NK-92 (cell line): Measurements from ENCODE around the gene OSBPL2.

Experiments
- DNase-seq: peaks from one replicate; lab custom pipeline; 2025; ENCODE audit not compliant: unreplicated experiment; lab: John Stamatoyannopoulos, UW

OSBPL2 gene

DNA sequence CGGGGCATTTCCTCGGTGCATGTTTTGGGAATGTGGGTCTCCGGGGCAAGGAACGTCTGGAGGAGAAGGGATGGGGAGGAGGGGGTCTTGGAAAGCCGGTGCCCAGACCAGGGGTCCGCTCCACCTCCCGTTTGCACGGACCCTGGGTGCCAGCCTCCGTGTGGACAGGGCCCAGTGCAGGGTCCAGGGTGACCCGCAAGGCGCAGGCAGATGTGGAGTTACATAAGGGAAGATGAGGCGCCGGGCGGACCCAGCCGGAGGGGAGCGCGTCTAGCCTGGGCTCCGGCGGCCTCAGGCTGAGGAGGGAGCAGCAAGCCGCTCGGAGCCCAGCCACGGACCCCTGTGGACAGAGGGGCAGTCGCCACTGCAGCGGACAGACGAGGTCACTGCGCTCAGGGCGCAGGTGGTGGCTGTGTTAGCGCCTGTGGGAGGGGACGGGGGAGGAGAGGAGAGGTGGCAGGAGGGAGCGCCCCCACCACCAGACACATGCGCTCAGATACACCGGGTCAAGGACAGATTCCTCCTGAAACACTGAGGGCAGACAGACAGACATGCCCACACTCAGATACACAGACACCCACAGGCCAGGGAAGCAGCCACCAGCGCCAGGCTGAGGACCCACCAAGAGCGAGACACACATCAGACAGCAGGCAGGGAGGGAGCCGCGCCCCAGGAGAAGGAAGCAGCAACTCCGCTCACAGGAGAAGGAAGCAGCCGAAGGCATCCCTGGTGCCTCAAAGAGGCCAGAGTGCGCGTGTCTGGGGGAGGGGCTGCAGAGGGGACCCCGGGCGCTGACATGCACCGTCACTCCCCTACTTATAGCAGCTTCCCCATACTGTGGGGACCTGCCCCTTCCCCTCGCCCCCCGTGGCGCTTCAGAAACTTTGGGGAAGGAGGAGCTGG, 17.4 kb upstream of the OSBPL2 start:
- DNase-seq = no peak

DNA sequence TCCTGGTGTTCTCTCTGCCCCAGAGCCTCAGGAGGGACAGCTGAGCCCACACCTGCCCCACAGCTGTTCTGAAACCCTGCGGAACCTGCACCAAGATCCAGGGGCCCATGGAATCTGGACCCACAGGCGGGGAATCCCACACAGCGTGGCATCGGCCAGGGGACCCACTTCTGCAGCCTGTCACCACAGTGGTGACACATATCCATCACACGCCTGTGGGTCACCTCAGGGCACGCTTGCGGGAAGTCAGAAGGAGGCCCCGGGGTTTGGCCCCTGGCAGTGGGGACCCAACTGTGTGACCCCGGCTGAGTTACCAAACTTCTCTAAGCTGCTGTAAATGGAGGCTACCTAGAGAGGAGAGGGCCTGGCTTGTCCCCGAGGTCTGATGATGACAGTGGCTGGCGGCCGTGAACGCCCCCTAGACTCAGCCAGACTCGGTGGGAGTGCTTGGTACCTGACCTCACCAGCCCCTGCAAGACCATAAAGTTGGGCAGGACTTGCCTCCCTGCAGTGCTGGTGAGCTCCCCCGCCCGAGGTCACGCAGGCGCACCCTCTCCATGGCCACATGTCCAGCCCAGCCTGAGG, 16.0 kb upstream of the OSBPL2 start:
- DNase-seq = no peak

DNA sequence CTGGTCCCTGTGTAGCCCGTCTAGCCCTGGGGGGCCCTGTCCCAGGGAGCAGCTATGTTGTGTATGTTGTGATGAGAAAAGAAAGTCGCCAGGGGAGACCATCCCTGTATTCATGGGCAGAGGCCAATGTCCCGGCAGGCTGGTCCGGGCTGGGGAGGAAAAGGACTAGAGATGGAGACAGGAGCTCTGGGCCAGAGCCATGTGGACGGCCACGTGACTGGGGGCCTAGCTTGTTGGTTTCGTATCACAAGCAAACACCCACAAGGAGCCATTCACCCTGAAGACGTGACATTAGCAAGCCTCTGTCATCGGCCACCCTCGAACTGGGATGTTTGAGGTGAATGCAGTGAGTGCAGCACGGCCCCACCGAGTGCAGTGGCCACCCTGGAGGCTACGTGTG, 15.3 kb upstream of the OSBPL2 start:
- DNase-seq = no peak

DNA sequence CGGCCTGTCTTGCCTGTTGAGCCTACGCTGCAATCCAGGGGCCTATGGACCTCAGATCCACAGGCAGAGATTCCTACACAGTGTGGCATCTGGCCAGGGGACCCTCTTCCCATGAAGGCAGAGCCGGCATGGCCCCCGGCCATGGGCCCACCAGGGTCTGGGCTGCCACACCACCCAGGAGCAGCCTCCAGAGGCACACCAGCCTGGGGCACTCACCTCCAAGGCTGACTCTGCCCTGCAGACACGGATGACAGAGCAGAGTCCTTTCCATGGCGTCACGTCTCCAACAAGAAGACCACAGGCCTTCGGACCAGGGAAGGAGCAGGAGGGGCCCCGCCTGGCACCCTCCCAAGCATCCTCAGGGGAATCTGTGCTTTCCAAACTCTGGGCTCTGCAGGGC, 14.8 kb upstream of the OSBPL2 start:
- DNase-seq = no peak

DNA sequence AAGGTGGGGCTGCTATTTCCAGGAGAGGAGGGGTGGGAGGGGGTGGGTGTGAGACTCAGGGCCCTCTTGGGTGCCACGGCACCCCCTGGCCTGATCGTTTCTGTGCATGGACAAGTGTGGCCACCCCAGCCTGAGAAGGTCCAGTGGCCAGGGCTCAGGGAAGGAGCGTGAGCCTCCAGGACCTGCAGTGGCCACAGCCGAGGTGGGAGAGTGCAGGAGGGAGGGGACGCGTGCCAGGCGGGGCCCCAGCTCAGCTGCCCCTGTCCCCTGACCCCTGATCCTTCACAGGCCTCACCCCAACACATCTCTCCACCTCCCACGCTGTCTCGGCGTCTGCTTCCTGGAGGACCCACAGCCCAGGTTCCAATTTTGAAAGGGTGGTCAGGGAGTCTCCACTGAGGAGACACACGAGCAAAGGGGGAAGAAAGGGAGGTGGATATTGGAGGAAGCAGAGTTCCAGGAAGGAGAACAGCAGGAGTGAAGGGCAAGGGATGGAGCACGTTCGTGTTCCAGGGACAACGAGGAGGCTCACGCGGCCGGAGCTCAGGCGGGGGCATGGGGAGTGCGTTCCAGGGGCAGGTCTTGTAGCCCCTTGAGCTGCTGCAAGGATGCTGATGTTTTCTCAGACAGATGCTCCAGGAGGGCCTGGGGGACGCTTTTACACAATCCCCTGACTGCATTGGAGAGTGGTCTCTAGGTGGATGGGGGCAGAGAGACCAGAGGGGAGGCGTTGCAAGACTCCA, 14.0 kb upstream of the OSBPL2 start:
- no peak for DNase-seq

DNA sequence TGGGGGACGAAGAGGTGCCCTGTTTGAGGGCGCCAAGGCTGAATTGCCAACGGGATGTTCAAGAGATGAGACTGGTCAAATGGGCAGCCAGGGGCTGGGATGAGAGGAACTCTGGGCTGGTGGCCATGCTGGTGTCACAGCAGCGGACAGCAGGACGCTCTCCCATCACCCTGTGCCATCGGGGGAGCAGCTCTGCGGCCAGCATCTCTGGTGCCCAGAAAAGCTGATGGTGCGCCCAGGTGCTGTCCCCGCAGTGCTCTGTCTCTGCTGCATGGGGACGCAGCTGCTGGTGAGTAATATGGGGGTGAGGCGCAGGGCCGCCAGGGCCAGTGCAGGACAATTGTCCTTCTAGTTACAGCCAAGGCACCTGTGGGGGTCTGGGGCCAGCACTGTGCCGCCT, 13.3 kb upstream of the OSBPL2 start:
- no peak for DNase-seq

DNA sequence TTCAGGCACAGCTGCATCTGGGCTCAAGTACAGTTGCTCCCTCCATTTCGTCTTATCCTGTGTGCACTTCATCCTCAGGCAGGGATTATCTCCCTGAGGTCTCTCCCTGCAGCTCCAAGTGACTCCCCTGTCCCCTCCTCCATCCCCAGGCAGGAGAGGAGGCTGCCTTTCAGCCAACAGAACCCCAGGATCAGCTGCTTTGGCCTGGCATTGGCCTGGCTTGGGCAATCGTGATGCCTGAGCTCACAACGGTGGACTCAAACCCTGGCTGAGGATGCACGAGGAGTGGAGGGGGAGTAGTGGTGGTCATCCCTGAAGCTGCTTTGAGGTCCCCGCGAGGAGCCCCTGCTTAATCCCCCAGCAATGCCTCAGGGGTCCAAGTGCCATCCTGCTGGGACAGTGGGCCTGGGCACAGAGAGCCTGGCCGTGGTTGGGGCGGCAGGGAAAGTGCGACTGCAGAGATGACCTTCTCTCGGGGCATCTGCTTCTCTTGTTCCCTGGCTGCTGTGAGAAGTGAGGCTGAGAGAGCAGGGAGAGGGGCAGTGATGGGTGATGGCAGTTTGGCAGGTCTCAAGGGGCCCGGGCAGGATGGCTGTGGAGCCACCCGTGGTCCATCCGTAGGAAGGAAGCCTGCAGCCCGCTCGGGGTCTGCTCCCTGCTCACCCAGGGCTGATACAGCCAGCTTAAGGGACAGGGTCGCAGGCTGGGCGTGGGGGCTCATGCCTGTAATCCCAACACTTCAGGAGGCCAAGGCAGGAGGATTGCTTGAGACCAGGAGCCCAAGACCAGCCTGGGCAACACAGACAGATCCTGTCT, 12.3 kb upstream of the OSBPL2 start:
- DNase-seq = no peak

DNA sequence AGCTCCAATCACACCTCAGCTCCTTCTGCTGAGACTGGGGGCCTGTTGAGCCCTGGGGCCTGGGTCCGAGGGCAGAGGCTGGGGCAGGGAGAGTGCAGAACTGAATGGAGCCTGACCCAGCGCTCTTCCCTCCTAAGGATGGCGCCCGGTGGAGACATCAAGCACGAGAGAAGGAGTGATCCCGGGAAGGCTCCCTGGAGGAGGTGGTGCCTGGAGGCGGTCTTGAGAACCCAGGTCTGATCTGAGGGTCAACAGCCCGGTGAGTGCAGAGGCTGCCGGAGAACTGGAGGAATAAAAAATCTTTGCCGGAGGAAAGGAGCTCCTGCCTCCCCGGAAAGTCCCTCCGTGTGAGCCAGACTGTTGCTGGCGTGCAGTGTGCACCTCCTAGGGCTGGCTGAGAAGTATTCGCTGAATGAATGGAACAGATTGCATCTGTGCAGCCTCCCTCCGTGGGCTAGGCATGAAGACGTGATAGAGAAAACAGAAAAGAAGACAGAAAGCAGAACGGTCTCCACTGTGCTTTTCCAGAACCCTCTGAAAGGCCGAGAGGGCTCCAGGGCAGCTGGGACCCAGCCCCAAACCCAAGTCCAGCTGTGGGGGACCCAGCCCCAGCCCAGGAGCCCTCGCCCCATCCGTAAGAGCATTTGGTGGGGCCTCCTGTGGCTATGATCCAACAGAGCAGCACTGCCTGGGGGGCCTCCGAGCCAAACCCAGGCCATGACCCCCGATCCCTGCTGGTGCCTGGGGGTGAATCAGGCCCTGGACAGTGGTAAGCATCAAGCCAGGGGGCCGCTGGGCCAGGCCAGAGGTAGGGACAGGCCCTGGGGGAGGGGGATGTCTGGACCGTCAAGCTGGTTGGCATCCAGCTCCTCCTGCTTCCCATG, 11.4 kb upstream of the OSBPL2 start:
- no peak for DNase-seq

DNA sequence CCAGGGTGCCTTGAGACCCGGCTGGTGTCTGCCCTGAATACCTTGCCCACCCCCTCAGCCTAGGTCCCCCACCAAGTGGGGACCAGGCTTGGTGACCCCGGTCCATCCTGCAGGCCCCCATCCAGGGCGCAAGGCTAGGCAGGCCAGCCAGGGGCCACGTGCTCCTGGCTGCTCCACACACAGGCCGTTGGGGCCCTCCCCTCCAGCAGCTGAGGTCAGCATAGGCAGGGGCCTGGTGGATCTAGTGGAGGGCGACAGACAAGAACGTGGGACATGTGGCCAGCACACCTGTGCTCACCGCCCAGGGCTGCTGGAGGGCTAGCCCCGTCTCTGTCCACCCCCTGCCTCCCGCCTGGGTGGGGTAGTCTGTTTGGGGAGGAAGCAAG, 10.7 kb upstream of the OSBPL2 start:
- no peak for DNase-seq

DNA sequence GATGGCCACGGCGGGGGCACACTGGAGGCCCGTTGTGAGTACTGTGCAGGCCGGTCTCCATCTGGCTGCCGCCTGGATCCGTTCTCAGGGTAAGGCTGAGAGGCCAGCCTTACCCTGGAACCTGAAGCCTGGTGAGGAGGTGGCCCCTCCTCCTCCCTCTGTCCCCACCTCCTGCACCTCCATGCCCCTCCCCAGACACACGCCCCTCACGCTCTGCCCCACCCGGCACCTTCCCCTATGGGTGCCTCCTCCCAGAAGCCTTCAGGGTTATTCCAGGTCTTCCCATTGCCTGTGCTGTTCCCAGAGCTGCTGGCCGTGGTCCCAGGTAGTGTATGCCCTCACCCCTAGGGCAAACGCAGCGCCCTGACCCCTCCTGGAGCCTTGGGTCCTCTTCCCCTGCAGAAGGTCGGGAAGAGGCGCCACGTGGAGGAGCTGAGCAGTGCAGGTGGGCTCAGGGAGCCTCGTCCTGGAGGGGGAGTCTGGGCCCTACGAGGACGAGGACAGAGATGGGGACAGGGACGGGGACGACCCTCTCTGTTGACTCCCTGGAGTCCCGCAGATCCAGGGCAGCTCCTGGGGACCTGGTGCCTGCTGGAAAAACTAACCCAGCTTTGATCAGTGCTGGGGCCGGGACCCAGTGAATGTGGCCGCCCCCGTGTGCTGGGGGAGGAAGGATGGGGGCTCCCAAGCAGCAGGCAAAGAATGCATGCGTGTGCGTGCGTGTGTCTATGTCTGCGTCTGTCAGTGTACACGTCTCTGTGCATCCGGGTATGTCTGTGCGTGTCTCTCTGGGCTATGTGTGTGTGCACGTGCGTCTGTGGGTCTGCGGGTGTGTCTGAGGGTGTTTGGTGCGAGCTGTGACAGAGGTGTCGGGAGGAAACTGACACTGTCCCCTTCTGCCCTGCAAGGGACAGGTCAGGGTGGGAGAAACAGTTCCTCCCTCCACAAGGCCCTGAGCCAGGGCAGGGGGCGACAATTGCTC, 10.1 kb upstream of the OSBPL2 start:
- DNase-seq = no peak

DNA sequence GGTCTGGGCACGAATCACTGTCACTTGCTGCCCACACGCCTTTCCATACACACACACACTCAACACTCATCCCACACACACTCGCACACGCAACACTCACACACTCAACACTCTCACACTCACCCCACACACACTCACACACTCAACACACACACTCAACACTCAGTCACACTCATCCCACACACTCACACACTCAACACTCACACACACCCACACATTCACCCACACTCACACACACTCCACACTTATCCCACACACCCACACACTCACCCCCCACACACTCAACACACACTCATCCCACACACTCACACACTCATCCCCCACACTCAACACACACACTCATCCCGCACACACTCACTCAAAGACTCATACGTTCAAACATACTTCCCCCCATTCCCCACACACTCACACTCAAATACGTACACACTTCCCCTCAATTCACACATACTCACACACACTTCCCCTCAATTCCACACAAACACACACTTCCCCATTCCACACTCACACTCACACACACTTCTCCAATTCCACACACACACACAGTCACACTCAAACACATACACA, 9.3 kb upstream of the OSBPL2 start:
- DNase-seq = no peak

DNA sequence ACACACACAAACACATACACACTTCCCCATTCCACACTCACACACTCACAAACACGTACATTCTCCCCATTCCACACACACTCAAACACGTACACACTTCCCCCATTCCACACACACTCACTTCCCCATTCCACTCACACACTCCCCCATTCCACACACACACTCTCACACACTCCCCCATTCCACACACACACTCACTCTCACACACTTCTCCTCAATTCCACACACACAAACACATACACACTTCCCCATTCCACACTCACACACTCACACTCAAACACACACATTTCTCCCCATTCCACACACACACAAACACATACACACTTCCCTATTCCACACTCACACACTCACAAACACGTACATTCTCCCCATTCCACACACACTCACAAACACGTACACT, 8.7 kb upstream of the OSBPL2 start:
- no peak for DNase-seq

DNA sequence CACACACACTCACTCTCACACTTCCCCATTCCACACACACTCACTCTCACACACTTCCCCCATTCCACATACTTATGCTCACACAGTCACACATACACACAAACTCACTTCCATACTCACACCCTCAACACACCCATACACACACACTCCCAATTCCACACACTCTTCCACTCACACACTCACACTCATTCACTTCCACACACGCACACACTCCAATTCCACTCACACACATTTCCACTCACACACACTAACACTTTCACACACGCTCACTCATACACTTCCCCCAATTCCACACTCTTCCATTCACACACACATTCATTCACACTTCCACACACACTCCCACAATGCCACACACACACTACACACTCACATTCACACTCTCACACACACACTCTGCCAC, 8.0 kb upstream of the OSBPL2 start:
- no peak for DNase-seq

DNA sequence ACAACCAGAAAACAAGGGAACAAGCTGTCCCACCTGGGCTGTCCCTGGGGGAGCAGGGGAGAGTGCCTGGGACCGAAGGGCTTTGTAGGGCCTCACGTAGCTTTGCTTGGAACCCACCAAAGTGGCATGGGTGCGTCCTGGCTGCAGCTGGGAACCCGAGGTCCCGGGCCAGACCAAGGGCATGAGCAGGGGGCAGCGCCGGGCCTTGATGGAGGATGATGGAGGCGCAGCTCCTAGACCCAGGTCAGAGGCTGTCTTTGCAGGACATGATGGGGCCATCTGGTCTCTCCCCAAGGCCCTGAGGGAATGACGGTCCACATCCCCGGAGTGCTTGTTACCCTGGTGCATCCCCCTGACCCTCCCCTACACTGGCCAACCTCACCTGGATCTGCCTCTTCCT, 7.6 kb upstream of the OSBPL2 start:
- no peak for DNase-seq

DNA sequence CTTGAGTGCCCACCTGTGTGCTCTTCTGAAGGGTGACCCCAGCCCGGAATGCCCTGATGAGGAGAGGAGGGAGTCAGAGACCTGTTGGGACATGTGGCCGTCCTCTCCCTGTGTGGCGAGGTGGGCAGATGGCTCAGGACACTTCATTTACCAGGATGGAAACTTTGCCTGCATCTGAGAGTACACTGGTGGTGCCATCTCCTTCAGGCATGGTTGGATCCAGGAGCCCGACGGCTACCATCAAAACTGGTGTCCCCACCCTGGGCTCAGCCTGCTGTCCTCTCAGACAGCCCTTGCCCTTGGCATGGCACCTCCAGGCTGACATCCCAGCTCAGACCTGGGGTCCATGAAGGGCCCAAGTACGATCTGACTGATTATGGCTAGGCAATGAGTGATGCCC, 7.0 kb upstream of the OSBPL2 start:
- no peak for DNase-seq

DNA sequence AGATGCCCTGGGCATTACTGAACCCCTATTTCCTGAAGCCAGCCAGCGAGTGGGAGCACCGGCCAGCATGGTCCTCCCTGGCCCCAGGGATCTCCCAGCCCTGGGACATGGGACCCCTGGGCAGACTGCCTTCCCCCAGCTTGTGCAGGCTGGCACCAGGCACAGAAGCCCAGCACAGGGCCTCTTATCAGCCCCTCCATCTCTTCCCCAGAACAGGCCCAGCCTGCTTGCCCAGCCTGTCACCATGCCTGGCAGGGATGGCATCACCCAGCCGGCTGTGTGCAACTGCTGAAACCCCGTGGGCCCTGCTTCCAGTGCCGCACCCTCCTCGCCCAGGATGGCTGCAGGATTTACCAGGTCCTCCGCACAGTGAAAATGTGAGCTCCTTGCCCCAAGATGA, 6.1 kb upstream of the OSBPL2 start:
- DNase-seq = no peak

DNA sequence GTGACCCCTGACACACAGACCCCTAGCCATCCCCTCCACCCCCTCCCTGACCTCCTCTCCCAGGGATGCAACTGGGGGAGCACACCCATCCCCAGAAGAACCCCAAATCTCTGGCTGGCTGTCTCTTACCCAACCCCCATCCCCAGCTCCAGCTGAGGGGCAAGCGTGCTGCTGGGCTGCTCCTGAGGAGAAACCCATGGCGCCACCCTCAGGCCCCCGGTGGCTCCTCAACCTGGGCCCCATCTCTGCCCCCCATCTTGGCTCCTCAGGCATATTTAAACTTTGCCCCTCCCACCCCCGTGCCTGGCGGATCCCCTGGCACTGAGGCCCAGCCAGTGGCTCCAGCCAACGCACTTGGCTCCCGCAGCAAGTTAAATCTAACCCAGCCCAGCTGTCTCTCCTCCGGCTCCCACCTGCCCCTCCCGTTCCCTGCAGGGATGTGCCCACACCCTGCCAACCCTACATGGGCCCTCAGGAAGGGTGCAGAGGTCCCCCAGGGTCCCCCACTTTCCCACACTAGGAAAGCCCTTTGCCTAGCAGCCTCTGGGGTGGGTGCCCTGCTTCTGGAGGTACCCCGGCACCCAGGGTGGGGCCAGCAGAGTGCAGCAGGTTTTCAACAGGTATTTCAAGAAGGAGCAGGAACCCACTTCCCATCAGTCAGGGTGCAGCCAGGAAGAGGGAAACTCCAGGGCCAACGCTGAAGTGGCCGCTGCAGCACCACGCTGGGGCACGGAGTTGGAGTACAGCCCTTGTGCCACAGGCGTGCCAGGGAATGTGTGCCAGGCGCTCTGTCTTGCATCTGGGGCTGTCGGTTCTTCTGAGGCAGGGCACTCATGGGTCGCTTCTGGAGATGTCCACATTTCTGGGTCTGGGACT, 5.3 kb upstream of the OSBPL2 start:
- DNase-seq = no peak

DNA sequence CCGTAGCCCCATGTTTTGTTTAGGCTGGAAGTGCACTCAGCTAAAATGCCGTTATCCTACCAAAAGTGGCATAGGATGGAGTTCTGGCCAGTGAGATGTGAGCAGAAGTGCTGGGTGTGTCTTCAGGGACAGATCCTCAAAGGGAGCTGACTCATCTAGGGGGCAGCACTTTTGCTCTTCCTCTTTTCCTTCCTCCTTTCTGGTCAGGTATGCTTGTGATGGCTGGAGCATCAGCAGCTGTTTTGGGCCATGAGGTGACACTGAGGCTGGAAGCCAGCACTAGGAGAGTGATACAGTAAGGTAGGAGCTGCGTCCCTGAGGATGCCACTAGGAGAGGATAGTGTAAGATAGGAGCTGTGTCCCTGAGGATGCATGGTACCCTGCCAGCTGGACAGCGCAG, 4.6 kb upstream of the OSBPL2 start:
- no peak for DNase-seq
